DMS79 treated with DMSO at 0.1 percent for 48 hours (cell line): ENCODE data around the gene MROH9.

Experiments
- DNase-seq: peaks from one replicate; lab custom pipeline; 2025; lab: John Stamatoyannopoulos, UW

Gene MROH9

GRCh38 chr1:170967042-170967910 lies 31.9 kb downstream of the MROH9 start:
- peak; percentile 20 for DNase-seq

DNA sequence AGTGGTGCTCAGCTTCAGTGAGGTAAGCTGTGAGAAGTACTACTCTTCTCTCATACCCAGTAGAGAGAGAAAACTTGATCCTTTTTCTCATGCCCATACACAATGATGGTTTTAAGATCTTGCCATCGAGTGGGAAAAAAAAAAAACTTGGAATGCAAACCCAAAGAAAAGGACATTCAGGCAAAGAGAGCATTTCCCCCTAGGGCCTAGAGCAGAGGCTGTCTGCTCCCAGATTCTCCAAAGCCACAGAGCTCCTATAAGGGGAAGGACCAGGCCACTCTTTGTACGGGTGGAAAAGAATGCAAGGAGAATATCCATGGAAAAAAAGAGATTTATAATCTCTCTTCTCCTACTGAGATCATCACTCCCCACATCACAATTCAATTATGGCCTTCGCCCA lies 34.9 kb downstream of the MROH9 start:
- no peak for DNase-seq

DNA sequence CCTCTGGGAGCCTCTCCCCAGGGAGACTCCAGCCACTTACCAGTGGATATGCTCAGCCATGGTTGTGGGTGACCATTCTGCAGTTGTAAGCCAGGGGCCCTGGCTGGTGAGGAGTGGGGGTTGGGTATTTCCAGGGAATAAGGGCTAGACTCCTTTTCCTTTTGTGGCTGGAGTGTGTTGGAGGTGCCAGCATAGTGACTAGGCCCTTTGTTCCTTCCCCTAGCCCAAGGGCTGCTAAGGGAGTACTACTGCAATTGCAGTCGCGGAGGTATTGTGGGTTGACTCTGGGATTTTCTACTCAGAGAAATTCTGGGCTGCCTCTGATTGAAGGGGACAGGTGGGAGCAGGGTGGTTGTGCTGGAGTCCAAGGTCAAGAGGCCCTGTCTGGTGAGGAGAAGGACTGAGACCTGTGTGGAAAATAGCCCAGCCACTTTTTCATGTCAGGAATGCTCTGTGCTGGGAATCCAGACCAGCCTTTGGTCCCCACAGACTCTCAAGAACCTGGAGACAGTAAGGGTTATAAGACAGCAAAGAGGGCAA lies 43.1 kb downstream of the MROH9 start:
- DNase-seq = no peak

GRCh38 chr1:170985406-170985805 lies 50.1 kb downstream of the MROH9 start:
- no peak for DNase-seq

DNA sequence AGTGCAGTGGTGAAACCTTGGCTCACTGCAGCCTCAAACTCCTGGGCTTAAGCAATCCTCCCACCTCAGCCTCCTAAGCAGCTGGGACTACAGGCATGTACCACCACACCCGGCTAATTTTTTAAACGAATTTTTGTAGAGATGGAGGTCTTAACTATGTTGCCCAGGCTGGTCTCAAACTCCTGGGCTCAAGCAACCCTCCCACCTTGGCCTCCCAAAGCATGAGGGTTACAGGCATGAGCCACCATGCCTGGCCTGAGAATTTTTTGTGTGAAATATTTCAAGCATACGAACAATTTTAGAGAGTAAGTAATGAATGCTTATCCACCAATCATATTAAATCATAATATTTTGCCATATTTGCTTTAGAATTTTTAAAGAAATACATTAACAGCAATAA lies 51.6 kb downstream of the MROH9 start:
- DNase-seq = no peak

DNA sequence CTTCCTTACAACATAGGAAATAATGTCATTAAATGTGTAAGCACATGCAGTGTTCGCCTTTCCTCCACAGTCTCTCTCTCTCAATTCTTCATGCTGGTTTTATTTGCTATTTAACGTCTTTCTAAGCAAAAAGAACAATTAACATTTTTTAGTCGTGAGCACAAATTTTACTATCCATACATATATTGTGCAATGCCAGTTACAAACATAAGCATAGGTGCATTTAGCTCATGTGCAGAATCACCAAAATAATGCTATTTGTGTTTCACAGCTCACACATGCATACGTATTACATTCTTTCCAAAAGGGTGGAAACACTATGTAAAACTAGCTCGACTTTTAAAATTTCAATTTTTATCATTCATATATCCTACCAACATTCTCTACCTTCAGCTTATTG lies 52.1 kb downstream of the MROH9 start:
- no peak for DNase-seq

DNA sequence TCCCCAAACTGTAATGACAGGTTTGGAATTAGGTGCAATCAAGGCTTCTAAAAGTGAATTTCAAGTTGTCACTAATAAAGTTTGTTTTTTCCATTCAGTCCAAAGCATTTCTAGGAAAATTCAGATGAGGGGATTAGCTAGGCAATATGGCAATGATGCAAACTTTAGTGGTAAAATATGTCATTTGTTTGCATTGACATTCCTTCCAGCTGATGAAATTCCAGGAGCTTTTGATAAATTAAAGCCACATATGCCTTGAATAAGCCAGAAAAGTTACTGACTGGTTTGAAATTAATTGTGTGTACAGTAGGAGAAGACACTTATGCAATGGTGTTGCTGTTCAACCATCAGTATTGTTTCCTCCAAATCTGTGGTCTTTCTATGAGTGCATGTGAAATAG lies 57.8 kb downstream of the MROH9 start:
- DNase-seq = no peak

DNA sequence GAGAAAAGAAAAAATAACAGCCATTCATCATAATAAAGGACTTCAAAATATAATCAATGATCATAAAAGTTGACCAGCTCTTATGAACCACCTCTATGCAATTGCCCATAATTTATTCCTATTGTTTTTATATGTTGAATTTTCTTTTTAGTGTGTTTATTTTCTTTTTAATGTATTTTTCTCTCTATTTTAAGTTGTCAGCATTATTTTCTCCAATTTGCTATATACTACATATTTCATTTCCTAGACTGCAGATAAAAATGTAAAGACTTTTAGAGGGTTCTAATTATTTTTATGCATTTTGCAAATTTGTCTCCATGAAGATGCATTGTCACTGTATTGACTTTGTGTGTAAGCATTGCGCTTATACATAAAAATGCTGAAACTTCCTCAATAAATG lies 58.4 kb downstream of the MROH9 start:
- no peak for DNase-seq

GRCh38 chr1:171014880-171015279 lies 79.5 kb downstream of the MROH9 start:
- DNase-seq = no peak

- no peak for DNase-seq
Observed at GRCh38 chr1:171017426-171017825, 82.1 kb downstream of the MROH9 start.

- DNase-seq = no peak
Observed at GRCh38 chr1:171019971-171020370, 84.6 kb downstream of the MROH9 start.

- no peak for DNase-seq
Observed at GRCh38 chr1:171032822-171033702, 97.7 kb downstream of the MROH9 start.

DNA sequence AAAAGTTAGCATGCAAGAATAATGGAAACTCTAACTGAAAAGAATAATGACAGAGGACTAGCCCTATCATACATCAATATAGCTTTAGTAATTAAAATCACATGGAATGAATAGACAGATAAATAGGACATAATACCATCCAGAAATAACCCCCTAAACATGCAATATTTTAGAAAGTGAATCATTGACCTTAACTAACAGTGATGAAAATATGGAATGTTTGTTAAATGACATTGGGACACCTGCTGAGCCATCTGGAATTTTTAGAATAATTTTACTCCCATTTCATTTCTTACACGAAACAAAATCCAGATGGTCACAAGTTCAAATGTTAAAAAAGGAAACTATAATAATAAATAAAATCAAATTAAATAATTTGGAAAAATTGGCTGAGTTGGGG lies 102.3 kb downstream of the MROH9 start:
- no peak for DNase-seq

DNA sequence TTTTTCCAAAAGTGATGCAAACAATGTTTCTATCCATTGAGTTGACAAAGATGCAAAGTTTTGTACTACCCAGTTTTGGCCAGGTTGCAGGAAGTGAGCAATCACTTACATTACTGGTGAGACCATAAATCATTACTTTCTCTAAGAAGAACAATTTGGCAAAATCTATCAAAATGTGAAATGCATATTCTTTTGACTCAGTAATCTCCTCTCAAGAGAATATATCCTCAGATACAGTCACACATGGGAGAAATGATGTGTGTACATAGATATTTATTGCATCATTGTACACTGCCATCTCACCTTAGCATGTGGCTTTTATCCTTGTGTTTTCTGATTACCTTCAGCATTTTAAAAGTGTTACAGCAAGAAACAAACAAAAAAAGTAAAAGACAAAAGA lies 103.0 kb downstream of the MROH9 start:
- no peak for DNase-seq

DNA sequence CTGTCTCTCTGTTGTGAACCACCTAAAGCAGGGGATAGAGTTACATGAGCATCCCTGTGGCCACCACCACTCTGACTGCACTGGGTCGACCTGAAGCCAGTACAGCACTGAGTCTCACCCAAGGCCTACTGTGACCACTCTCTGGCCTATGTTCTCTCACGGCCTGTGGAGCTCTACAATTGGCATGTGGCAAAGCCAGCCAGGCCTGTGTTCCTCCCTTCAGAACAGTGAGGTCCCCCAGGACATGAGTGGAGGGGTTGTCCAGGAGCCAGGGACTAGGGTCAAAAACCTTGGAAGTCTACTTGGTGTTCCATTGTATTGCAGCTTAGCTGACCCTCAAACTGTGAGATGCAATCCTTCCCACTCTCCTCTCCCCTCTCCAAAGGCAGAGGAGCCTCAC lies 112.7 kb downstream of the MROH9 start:
- DNase-seq = no peak

DNA sequence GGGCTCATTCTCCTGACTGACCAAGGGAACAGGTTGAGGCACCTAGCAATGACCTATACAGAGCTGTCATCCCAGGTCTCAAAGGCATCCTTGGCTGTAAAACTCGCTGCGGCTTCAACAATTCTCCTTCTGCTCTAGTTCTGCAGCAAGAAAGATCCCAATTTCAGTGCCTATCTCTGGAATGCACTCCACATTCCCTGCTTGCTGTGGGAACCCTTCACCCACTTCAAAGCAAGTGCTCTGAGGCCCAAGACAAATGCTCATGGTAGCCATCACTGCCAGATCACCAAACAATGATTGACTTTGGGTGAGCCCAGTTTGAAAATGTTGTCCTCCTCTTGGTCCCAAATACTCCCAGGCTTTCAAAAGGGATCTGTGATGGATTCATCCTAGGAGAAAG lies 117.6 kb downstream of the MROH9 start:
- no peak for DNase-seq

DNA sequence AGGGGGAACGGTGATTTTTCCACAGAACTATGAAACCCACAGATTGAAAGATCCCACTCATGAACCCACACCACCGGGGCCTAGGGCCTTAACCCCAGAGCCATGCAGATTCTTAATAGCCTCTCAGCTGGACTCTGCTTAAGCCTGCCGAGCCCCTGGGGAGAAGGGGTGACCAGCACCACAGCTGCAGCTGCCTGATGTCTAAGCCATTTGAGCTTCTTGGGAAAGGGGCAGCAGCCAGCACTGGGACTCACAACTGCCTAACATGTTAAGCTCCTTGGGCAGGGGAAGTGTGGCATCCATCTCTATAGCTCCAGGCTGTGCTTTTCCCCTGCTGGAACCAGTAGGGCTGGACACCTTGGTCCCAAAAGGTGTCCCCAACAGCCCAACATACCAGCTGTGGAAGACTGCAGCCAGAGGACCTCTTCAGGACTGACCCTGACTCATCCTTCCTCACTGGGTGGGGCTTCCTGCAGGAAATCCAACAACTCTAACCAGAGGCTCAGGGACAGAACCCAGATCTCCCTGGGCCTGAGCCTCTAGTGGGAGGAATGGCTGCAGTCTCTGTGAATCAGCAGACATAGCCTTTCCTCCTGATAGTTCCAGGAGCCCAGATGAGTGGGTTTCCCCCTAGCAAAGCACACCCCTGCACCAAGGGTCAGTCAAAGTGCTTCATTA lies 120.8 kb downstream of the MROH9 start:
- DNase-seq = no peak

DNA sequence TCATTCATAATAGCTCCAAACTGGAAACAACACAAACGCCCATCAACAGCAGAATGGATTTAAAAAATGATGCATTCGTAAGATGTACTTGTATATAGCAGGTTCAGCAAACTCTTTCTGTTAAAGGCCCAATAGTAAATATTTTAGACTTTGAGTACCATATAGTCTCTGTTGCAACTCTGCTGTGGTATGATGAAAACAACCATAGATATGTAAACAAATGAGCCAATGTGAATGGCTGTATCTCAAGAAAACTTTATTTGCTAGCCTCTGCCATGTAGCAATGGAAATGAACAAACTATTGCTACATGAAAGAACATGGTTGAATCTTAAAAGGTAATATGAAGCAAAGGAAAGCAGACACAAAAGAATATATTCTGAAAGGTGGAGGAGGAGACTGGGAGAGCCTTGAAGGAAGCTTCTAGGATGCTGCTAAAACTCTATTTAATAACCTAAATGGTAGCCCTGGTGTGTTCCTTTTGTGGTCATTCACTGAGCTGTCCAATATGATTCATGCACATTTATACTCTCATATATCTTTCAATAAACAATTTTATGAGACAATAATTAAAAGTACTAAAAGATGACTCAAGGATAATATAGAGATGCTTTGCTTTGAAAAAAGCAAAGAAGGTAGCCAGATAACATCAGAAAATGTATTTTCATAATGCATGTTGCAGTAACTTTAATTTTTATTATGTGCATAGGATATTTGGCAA lies 126.2 kb downstream of the MROH9 start:
- DNase-seq = no peak

DNA sequence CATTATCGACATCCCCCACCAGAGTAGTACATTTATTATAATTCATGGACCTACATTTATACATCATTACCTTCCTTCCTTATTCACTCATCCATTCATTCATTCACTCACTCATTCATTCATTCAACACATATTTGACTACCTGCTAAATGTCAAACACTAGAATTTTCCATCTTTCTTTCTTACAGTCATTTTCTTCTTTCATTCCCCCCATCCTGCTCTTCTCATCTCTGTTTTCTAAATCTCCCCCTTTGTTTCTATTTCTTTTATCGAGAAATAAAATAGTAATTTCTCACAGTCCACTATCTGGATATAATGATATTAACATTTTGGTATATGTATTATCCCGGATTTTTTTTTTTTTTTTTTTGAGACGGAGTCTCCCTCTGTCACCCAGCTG lies 127.6 kb downstream of the MROH9 start:
- no peak for DNase-seq

GRCh38 chr1:171075041-171075440 lies 139.7 kb downstream of the MROH9 start:
- DNase-seq = no peak

GRCh38 chr1:171081314-171081753 lies 146.0 kb downstream of the MROH9 start:
- DNase-seq = peak; percentile 77
